Endothelial cell of umbilical vein (primary cell): ENCODE measurements around the gene PLXND1. TPM values are rescaled to one million over a fixed set of nuclear protein-coding genes. Genes with fewer than 3 reads are reported as not detected.

Experiments used
- BruUV-seq: library from RNA; stranded (reverse); fragments of 400-500 nt; replicated peaks from 2 replicates; lab custom pipeline; 2021; lab: Mats Ljungman, UMichigan
- CTCF ChIA-PET: fragments of 300-600, 350-600 bp; sonication (Branson Sonifier 250); formaldehyde crosslinking; loops from one replicate; lab custom pipeline; 2021; ENCODE audit warnings: antibody characterized with exemption, inconsistent platforms; lab: Charles Lee
- POLR2A ChIA-PET: fragments of 300-600, 350-600 bp; sonication (Branson Sonifier 250); formaldehyde crosslinking; loops from one replicate; lab custom pipeline; 2021; ENCODE audit warnings: antibody characterized with exemption, inconsistent platforms; lab: Charles Lee
- DNase-seq: peaks from one replicate; pipeline ENCODE4 v3.0.0-alpha.2; 2011; ENCODE audit warnings: low read depth, low spot score
- FAIRE-seq: peaks from 2 replicates; lab custom pipeline; 2011; peaks lifted over from hg19 to GRCh38; lab: Jason Lieb, UNC
- H2AFZ ChIP-seq: 2 replicates; pipeline ENCODE4 v1.6.0; 2012; ENCODE audit warnings: low read depth, low read length, control low read depth, inconsistent platforms
- H3K27ac ChIP-seq: 2 replicates; pipeline ENCODE4 v1.5.1; 2011; ENCODE audit warnings: low read depth, mild to moderate bottlenecking, control low read depth, low read length, moderate library complexity; ENCODE audit not compliant: insufficient read depth
- H3K27me3 ChIP-seq, 2 experiments: 2 replicates each; pipeline versions ENCODE4 v1.6.0 to v1.6.1; 2011; ENCODE audit warnings: low read length in 2 of 2, mixed read lengths in 1 of 2; ENCODE audit not compliant: control insufficient read depth in 2 of 2, insufficient read depth in 2 of 2
- H3K36me3 ChIP-seq, 2 experiments: 2 replicates in 1 of 2; 3 replicates in 1 of 2; pipeline ENCODE4 v1.5.1; 2011; ENCODE audit warnings: low read length in 2 of 2, mild to moderate bottlenecking in 1 of 2, moderate library complexity in 1 of 2; ENCODE audit not compliant: control insufficient read depth in 2 of 2, insufficient read depth in 2 of 2; ENCODE audit errors: extremely low read depth in 1 of 2
- H3K4me1 ChIP-seq: 3 replicates; pipeline ENCODE4 v1.5.1; 2011; ENCODE audit warnings: mild to moderate bottlenecking, low read length; ENCODE audit not compliant: control insufficient read depth, insufficient read depth; ENCODE audit errors: extremely low read depth
- H3K4me2 ChIP-seq: 2 replicates; pipeline ENCODE4 v1.6.1; 2011; ENCODE audit warnings: low read length, control low read depth, mixed read lengths; ENCODE audit not compliant: insufficient read depth
- H3K4me3 ChIP-seq, 3 experiments: fragments of 200-600 bp in 1 of 3; sonication (generic), shearing (Covaris generic) in 1 of 3; replicated peaks in 1 of 3; 2 replicates each; pipeline ENCODE4 v1.5.1; 2011 to 2016; ENCODE audit warnings: control low read depth in 3 of 3, low read length in 3 of 3, mild to moderate bottlenecking in 2 of 3, inconsistent platforms in 1 of 3, low read depth in 1 of 3, moderate library complexity in 1 of 3; ENCODE audit not compliant: insufficient read depth in 1 of 3
- H3K79me2 ChIP-seq: 2 replicates; pipeline ENCODE4 v1.6.0; 2012; ENCODE audit warnings: low read length, inconsistent platforms; ENCODE audit not compliant: control insufficient read depth, insufficient read depth
- H3K9ac ChIP-seq: replicated peaks from 2 replicates; pipeline ENCODE3; 2011; ENCODE audit warnings: low read length, control low read depth; ENCODE audit not compliant: insufficient read depth; ENCODE audit errors: extremely low read depth
- H3K9me1 ChIP-seq: replicated peaks from 3 replicates; pipeline ENCODE4 v1.6.0; 2011; ENCODE audit warnings: mild to moderate bottlenecking, low read length; ENCODE audit not compliant: control insufficient read depth, insufficient read depth; ENCODE audit errors: extremely low read depth
- H3K9me3 ChIP-seq: replicated peaks from 2 replicates; pipeline ENCODE4 v1.5.1; 2012; ENCODE audit warnings: low read length, inconsistent platforms; ENCODE audit not compliant: control insufficient read depth, insufficient read depth
- H4K20me1 ChIP-seq: replicated peaks from 2 replicates; pipeline ENCODE3; 2011; ENCODE audit warnings: mild to moderate bottlenecking, low read length; ENCODE audit not compliant: control insufficient read depth, insufficient read depth; ENCODE audit errors: extremely low read depth
- CTCF ChIP-seq, 2 donors: IDR thresholded peaks; 1 replicate in 1 of 2; 2 replicates in 1 of 2; pipeline ENCODE4 v1.5.1; 2011; ENCODE audit warnings: low read length in 2 of 2, mild to moderate bottlenecking in 2 of 2, moderate library complexity in 2 of 2, control low read depth in 1 of 2, inconsistent platforms in 1 of 2, low read depth in 1 of 2; ENCODE audit not compliant: insufficient read depth in 1 of 2; ENCODE audit errors: extremely low read depth in 1 of 2
- EZH2 ChIP-seq: IDR thresholded peaks from 2 replicates; pipeline ENCODE4 v1.6.1; 2012; ENCODE audit warnings: borderline replicate concordance, low read depth, mild to moderate bottlenecking, moderate library complexity, low read length, inconsistent platforms; ENCODE audit not compliant: severe bottlenecking
- FOS ChIP-seq: IDR thresholded peaks from 2 replicates; pipeline ENCODE4 v1.6.1; 2011; ENCODE audit warnings: mild to moderate bottlenecking, low read length, moderate library complexity, borderline replicate concordance; ENCODE audit not compliant: insufficient read depth
- GATA2 ChIP-seq: IDR thresholded peaks from 2 replicates; pipeline ENCODE4 v1.7.0; 2011; ENCODE audit warnings: low read depth, mild to moderate bottlenecking, moderate library complexity, mixed read lengths, low read length; ENCODE audit not compliant: insufficient read length, insufficient read depth
- JUN ChIP-seq: IDR thresholded peaks from 2 replicates; pipeline ENCODE4 v1.6.1; 2011; ENCODE audit warnings: borderline replicate concordance, low read depth; ENCODE audit not compliant: insufficient read length, insufficient read depth
- MAX ChIP-seq: IDR thresholded peaks from 2 replicates; pipeline ENCODE4 v1.6.1; 2011; ENCODE audit not compliant: insufficient read depth, insufficient read length
- MYC ChIP-seq: IDR thresholded peaks from one replicate; pipeline ENCODE4 v1.6.1; 2011; ENCODE audit warnings: mild to moderate bottlenecking, low read depth, low read length
- POLR2A ChIP-seq: IDR thresholded peaks from 2 replicates; pipeline ENCODE4 v1.6.1; 2012; ENCODE audit warnings: low read depth, mild to moderate bottlenecking, control low read depth, low read length
- POLR2AphosphoS5 ChIP-seq: IDR thresholded peaks from 2 replicates; pipeline ENCODE4 v1.6.1; 2012; ENCODE audit warnings: low read depth, mild to moderate bottlenecking, control low read depth, low read length, moderate library complexity; ENCODE audit not compliant: insufficient read depth
- dilution Hi-C: fragments of 300-500 bp; cut with MboI; formaldehyde crosslinking; loops from one replicate; pipeline ENCODE4 v1.15.0; 2019; ENCODE audit warnings: low sequenced_read_pairs; ENCODE audit not compliant: extremely low pct_ligation_motif_present
- intact Hi-C: fragments of 100-400 bp; cut with micrococcal nuclease; formaldehyde crosslinking; loops from one replicate; pipeline ENCODE4 v1.10.0; 2022
- polyA plus RNA-seq, 4 experiments: library from polyadenylated mRNA; depleted of rRNA in 3 of 4; stranded (reverse) in 3 of 4; unstranded in 1 of 4; fragments of >200 nt; gene quantifications; 2 replicates each; pipeline versions ENCODE4 v1.2.1 to v1.2.3, GENCODE V29; 2011 to 2012; ENCODE audit warnings: missing spikeins in 1 of 4
- total RNA-seq: library from RNA; stranded (reverse); gene quantifications from 2 replicates; pipeline ENCODE4 v1.2.3, GENCODE V29; 2021

Gene PLXND1
- total and polyA plus RNA-seq, 2 donors (not counting 3 experiments of a cell fraction or from before 2014, with no cell fraction given), result 300 to 834 TPM

- Histone ChIP-seq H3K4me2 (no peak overlapping the region), H3K4me3 (no peak overlapping the region), H3K79me2 (no peaks in the 10 kb centered on the region), H3K9ac (no peak overlapping the region), H3K27ac (no peak overlapping the region), H3K9me3 (no peaks in the 10 kb centered on the region), H2AFZ (no peak overlapping the region), H4K20me1 (no peaks in the 10 kb centered on the region), H3K27me3 (no peaks in the 10 kb centered on the region), H3K4me1 (no peaks in the 10 kb centered on the region), H3K36me3 (no peaks in the 10 kb centered on the region), H3K9me1 (no peaks in the 10 kb centered on the region)
- POLR2A ChIA-PET, result no interaction called here
- BruUV-seq, result no TSS peak
- CTCF ChIA-PET, result interaction anchor here (0.8 kb wide), 2 partner anchors 191 to 197 kb away, joined by 3 read pairs; no protein-coding TSS in a partner anchor
- no peak for DNase-seq
- TF ChIP-seq JUN, result no peak
- no peak for TF ChIP-seq EZH2
- no peak for TF ChIP-seq MAX
- no peak for TF ChIP-seq FOS
- no peak for TF ChIP-seq MYC
- TF ChIP-seq POLR2AphosphoS5, result no peak
- TF ChIP-seq GATA2, result no peak
- no peak for TF ChIP-seq CTCF (IDR thresholded peaks at IDR 0.05; ENCODE audit: extremely low read depth in 1 of 2, insufficient read depth in 1 of 2, low read depth in 1 of 2, low read length in 2 of 2)
- no peak for TF ChIP-seq POLR2A
- FAIRE-seq, result no peak
- intact Hi-C loops (no loop called here), dilution Hi-C loops (no loop called here)
Measured at GRCh38 chr3:129633751-129634481, 27.4 kb upstream of the PLXND1 start.
